ENCODE measurements around the gene NDRG4. TPM values are rescaled to one million over a fixed set of nuclear protein-coding genes. Genes with fewer than 3 reads are reported as not detected.

The NDRG4 gene
- total and polyA plus RNA-seq, 2 donors (not counting 1 experiment from before 2014, with no cell fraction given), result 0.96 to 1.1 TPM

GRCh38 chr16:58471209-58471975 lies 28.6 kb upstream of the NDRG4 start:
- H3K27ac ChIP-seq (ENCODE audit: low read length in 2 of 2), result no peak overlapping the region
- H2AFZ ChIP-seq (ENCODE audit: insufficient read depth, low read depth, low read length, poor library complexity, severe bottlenecking), result no peak overlapping the region
- DNase-seq (no peak), ATAC-seq (ENCODE audit: low read depth) (no peak)
- H3K27ac Mint-ChIP-seq, result no peak overlapping the region
- H3K27me3 Mint-ChIP-seq, result peaks cover 46% of the 10 kb centered on the region
- intact Hi-C loops (cut with micrococcal nuclease), result no loop called here
- peaks cover 0 to 16% (median 2%) of the 10 kb centered on the region in 4 experiments for H3K27me3 ChIP-seq (replicated peaks in 1 of 4; ENCODE audit: control extremely low read depth in 1 of 4, control insufficient read depth in 3 of 4, insufficient read depth in 4 of 4, low read length in 3 of 4)
- no peak for TF ChIP-seq EZH2 (IDR thresholded peaks at IDR 0.05; ENCODE audit: borderline replicate concordance, insufficient read depth, low read depth, low read length, poor library complexity, severe bottlenecking)
- TF ChIP-seq, protein P1, sequence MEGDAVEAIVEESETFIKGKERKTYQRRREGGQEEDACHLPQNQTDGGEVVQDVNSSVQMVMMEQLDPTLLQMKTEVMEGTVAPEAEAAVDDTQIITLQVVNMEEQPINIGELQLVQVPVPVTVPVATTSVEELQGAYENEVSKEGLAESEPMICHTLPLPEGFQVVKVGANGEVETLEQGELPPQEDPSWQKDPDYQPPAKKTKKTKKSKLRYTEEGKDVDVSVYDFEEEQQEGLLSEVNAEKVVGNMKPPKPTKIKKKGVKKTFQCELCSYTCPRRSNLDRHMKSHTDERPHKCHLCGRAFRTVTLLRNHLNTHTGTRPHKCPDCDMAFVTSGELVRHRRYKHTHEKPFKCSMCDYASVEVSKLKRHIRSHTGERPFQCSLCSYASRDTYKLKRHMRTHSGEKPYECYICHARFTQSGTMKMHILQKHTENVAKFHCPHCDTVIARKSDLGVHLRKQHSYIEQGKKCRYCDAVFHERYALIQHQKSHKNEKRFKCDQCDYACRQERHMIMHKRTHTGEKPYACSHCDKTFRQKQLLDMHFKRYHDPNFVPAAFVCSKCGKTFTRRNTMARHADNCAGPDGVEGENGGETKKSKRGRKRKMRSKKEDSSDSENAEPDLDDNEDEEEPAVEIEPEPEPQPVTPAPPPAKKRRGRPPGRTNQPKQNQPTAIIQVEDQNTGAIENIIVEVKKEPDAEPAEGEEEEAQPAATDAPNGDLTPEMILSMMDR (IDR thresholded peaks at IDR 0.05), result no peak
- H3K4me3 Mint-ChIP-seq, result no peak overlapping the region
- 40% methylated on average over 10 of the region's 10 CpGs for WGBS (ENCODE audit: insufficient coverage)
- H3K9ac ChIP-seq (ENCODE audit: low read length), result no peak overlapping the region
- no peaks in the 10 kb centered on the region for H3K79me2 ChIP-seq (ENCODE audit: control insufficient read depth, insufficient read depth, low read length)
- no peak overlapping the region for H3K4me3 ChIP-seq (ENCODE audit: control extremely low read depth in 1 of 5, extremely low read depth in 1 of 5, insufficient read depth in 1 of 5, low read depth in 2 of 5, low read length in 4 of 5)
- H3K36me3 ChIP-seq (replicated peaks in 1 of 2; ENCODE audit: control extremely low read depth in 1 of 2, control insufficient read depth in 1 of 2, extremely low read depth in 1 of 2, insufficient read depth in 2 of 2, low read length in 1 of 2), result no peaks in the 10 kb centered on the region
- H3K4me1 ChIP-seq (ENCODE audit: control insufficient read depth in 2 of 2, insufficient read depth in 2 of 2, low read length in 2 of 2), result peaks cover 0 to 4% of the 10 kb centered on the region in 2 donors
- no peak overlapping the region for H3K4me2 ChIP-seq (replicated peaks; ENCODE audit: low read depth, low read length, poor library complexity, severe bottlenecking)
- H4K20me1 ChIP-seq (ENCODE audit: control insufficient read depth, insufficient read depth, low read length, poor library complexity, severe bottlenecking), result no peaks in the 10 kb centered on the region
- no peaks in the 10 kb centered on the region for H3K9me3 ChIP-seq (ENCODE audit: control extremely low read depth in 1 of 3, control insufficient read depth in 2 of 3, insufficient read depth in 1 of 3, low read length in 2 of 3)
- H3K9me3 Mint-ChIP-seq (ENCODE audit: insufficient read depth), result no peaks in the 10 kb centered on the region
- ChIA-PET CTCF (interaction anchor here (1.6 kb wide), 1 partner anchor 16 kb away, joined by 4 read pairs; no protein-coding TSS in a partner anchor), POLR2A (interaction anchor here (0.7 kb wide), 1 partner anchor 34 kb away, joined by 10 read pairs; no protein-coding TSS in a partner anchor)
- peaks cover 6% of the 10 kb centered on the region for H3K4me1 Mint-ChIP-seq

GRCh38 chr16:58472266-58472665 lies 27.7 kb upstream of the NDRG4 start:
- no peak overlapping the region for H2AFZ ChIP-seq (ENCODE audit: insufficient read depth, low read depth, low read length, poor library complexity, severe bottlenecking)
- peaks cover 0 to 10% (median 1%) of the 10 kb centered on the region in 4 experiments for H3K27me3 ChIP-seq (replicated peaks in 1 of 4; ENCODE audit: control extremely low read depth in 1 of 4, control insufficient read depth in 3 of 4, insufficient read depth in 4 of 4, low read length in 3 of 4)
- intact Hi-C loops (cut with micrococcal nuclease), result no loop called here
- H3K4me2 ChIP-seq (replicated peaks; ENCODE audit: low read depth, low read length, poor library complexity, severe bottlenecking), result no peak overlapping the region
- Mint-ChIP-seq H3K9me3 (ENCODE audit: insufficient read depth) (no peaks in the 10 kb centered on the region), H3K4me1 (peaks cover 6% of the 10 kb centered on the region), H3K27ac (no peak overlapping the region), H3K4me3 (no peak overlapping the region), H3K27me3 (peaks cover 40% of the 10 kb centered on the region)
- H3K27ac ChIP-seq (ENCODE audit: low read length in 2 of 2), result no peak overlapping the region
- ChIA-PET POLR2A (no interaction called here), CTCF (no interaction called here)
- peaks cover 0 to 4% of the 10 kb centered on the region in 2 donors for H3K4me1 ChIP-seq (ENCODE audit: control insufficient read depth in 2 of 2, insufficient read depth in 2 of 2, low read length in 2 of 2)
- no peaks in the 10 kb centered on the region for H3K36me3 ChIP-seq (replicated peaks in 1 of 2; ENCODE audit: control extremely low read depth in 1 of 2, control insufficient read depth in 1 of 2, extremely low read depth in 1 of 2, insufficient read depth in 2 of 2, low read length in 1 of 2)
- DNase-seq, result no peak
- H3K9ac ChIP-seq (ENCODE audit: low read length), result no peak overlapping the region
- 91% methylated on average over 9 of the region's 9 CpGs for WGBS (ENCODE audit: insufficient coverage)
- no peak overlapping the region for H3K4me3 ChIP-seq (ENCODE audit: control extremely low read depth in 1 of 5, extremely low read depth in 1 of 5, insufficient read depth in 1 of 5, low read depth in 2 of 5, low read length in 4 of 5)
- no peak for TF ChIP-seq EZH2 (IDR thresholded peaks at IDR 0.05; ENCODE audit: borderline replicate concordance, insufficient read depth, low read depth, low read length, poor library complexity, severe bottlenecking)
- TF ChIP-seq, protein P1 (IDR thresholded peaks at IDR 0.05), result no peak
- H3K79me2 ChIP-seq (ENCODE audit: control insufficient read depth, insufficient read depth, low read length), result no peaks in the 10 kb centered on the region
- no peaks in the 10 kb centered on the region for H4K20me1 ChIP-seq (ENCODE audit: control insufficient read depth, insufficient read depth, low read length, poor library complexity, severe bottlenecking)
- no peaks in the 10 kb centered on the region for H3K9me3 ChIP-seq (ENCODE audit: control extremely low read depth in 1 of 3, control insufficient read depth in 2 of 3, insufficient read depth in 1 of 3, low read length in 2 of 3)
- ATAC-seq (ENCODE audit: low read depth), result no peak
